ACC112 (cell line): ENCODE data around the gene ZNF821.
"Not testable (repeated sequence)": the region's sequence is repeated elsewhere in the genome, so short reads cannot be mapped to it uniquely, and the experiment has no call there.

Source experiments
- H2AFZ ChIP-seq: fragments of 200-600 bp; sonication (generic); one replicate; pipeline ENCODE4 v1.6.0; 2017; ENCODE audit warnings: antibody characterized with exemption, low read length; ENCODE audit not compliant: unreplicated experiment
- H3K27ac ChIP-seq: fragments of 200-600 bp; sonication (generic); 2 replicates; pipeline ENCODE4 v1.5.1; 2014; ENCODE audit warnings: low read depth, mild to moderate bottlenecking, antibody characterized with exemption, low read length, moderate library complexity
- H3K27me3 ChIP-seq: fragments of 200-600 bp; sonication (generic); 2 replicates; pipeline ENCODE4 v1.6.1; 2014; ENCODE audit warnings: mild to moderate bottlenecking, antibody characterized with exemption, low read length, moderate library complexity, mixed read lengths; ENCODE audit not compliant: insufficient read depth
- H3K36me3 ChIP-seq: fragments of 200-600 bp; sonication (generic); 2 replicates; pipeline ENCODE4 v1.6.1; 2016; ENCODE audit warnings: mild to moderate bottlenecking, antibody characterized with exemption, low read length, moderate library complexity, mixed read lengths; ENCODE audit not compliant: insufficient read depth
- H3K4me1 ChIP-seq: fragments of 200-600 bp; sonication (generic); one replicate; pipeline ENCODE4 v1.6.1; 2016; ENCODE audit warnings: low read length, mixed read lengths; ENCODE audit not compliant: insufficient read depth, unreplicated experiment, control insufficient read depth
- H3K4me3 ChIP-seq: fragments of 200-600 bp; sonication (generic); 2 replicates; pipeline ENCODE4 v1.5.1; 2014; ENCODE audit warnings: mild to moderate bottlenecking, low read depth, low read length
- H3K79me2 ChIP-seq: fragments of 200-600 bp; sonication (generic); one replicate; pipeline ENCODE4 v1.6.0; 2016; ENCODE audit warnings: low read length; ENCODE audit not compliant: control insufficient read depth, unreplicated experiment, insufficient read depth

ZNF821 gene

DNA sequence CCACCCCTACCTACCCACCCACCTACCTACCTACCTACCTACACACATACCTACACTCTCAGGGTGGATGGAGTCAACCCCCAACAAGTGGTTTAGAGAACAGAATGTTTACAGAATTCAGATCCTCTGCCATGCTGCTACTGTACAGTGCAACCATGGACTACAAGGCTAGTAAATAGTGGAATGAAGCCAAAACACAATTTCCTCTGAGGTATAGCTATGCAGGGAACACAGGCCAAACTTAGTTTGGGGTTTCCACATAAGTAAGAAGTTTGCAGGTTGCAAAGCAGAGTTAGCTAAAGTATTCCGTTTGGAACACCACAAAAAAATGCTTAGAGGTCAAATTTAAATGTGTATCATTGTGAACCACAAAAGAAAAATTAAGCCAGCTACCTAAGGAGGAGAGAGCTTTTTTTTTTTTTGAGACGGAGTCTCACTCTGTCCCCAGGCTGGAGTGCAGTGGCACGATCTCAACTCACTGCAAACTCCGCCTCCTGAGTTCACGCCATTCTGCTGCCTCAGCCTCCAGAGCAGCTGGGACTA lies 72.7 kb downstream of the ZNF821 start:
- H3K27ac ChIP-seq = no peak overlapping the region
- H3K4me3 ChIP-seq = no peak overlapping the region
- H2AFZ ChIP-seq = no peak overlapping the region
- no peaks in the 10 kb centered on the region for H3K27me3 ChIP-seq
- no peaks in the 10 kb centered on the region for H3K36me3 ChIP-seq
- H3K79me2 ChIP-seq = peaks cover 27% of the 10 kb centered on the region
- peaks cover 7% of the 10 kb centered on the region for H3K4me1 ChIP-seq

DNA sequence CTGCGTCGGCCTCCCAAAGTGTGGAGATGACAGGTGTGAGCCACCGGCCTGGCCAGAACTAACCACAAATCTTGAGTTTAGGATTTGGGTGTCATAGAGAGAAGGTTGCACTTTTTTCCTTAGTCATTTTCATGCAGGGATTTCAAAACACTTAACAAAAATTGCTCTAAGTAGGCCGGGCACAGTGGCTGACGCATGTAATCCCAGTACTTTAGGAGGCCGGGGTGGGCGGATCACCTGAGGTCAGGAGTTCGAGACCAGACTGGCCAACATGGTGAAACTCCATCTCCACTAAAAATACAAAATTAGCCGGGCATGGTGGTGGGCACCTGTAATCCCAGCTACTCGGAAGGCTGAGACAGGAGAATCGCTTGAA lies 73.8 kb downstream of the ZNF821 start:
- not testable (repeated sequence) for H3K4me1 ChIP-seq, H3K36me3 ChIP-seq, H3K27ac ChIP-seq, H2AFZ ChIP-seq, H3K27me3 ChIP-seq, H3K4me3 ChIP-seq
- H3K79me2 ChIP-seq = peaks cover 37% of the 10 kb centered on the region
